DMS153 (cell line): ENCODE measurements around the gene TLN1.

Experiments used
- DNase-seq: peaks from one replicate; lab custom pipeline; 2025; lab: John Stamatoyannopoulos, UW

Gene TLN1

GRCh38 chr9:35750256-35750531, 18.2 kb upstream of the TLN1 start:
- DNase-seq = no peak

- no peak for DNase-seq
Observed at GRCh38 chr9:35749515-35750255, 17.7 kb upstream of the TLN1 start.

DNA sequence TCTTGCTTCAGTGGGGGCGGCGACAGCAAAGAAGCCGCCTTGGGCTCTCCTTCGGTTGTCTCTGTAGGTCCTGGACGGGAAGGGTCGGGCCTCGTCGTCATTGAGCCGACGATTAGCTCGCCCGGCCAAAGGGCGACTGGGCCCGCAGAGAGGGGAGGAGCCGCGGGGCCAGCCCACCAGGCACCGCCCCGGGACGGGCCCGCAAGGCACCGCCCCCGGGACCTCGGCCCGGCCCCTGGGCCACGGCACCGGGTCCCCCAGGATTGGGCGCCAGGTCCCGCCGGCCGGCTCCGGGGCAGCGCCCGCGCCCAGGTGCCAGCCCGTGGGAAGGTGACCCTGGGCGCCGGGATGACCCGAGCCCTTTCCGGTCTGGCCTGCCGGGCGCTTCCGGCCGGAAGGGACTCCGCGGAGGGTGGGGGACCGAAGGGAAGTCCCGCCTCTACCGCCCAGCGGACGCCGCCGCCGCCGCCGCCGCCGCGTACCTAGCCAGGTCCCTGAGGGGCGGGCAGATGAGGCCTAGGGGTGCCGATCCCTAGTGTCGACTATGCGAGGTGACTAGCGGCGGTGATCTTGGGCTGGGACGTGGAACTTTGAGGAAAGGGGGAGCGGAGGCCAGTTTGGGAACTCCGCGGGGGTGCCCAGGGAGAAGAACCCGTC, 17.0 kb upstream of the TLN1 start, which contains the start of the genes GBA2 and RGP1:
GBA2 (minus strand) TSS at position 371 of the 657 bp plus-strand sequence. CDS start 524 bp downstream, outside the sequence.
RGP1 (plus strand) TSS at position 430 of the 657 bp plus-strand sequence. CDS start 469 bp downstream, outside the sequence.
- peak; percentile 25 for DNase-seq

DNA sequence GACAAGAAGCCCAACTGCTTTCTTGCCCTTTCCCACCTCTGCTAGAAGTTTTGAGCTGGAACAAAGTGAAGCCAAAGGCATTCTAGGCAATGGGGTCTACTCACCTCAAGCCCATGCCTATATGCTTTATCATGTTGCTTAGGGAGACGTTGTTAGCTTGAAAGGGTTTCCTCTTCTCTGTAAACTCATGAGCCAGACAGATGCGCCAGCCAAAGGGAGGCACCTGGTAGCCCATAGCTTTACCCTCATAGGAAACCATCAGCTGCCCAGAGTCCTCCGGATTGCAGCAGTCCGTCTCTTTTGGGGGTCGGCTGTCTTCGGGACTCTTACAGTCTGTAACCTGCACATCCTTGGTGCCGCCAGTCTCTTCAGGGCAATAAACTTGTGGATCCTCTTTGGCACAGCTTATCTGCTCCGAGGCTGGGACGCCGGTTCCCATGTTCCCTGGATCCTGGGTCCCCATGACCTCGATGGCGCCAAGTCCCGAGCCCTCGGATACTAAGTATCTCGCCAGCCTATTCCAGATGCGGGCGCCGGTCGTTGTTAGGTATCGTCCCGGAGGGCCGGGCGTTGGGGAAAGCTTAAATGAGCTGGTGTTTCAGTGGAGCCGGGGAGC, 16.4 kb upstream of the TLN1 start:
- no peak for DNase-seq

- no peak for DNase-seq
Observed at GRCh38 chr9:35746583-35746982, 14.6 kb upstream of the TLN1 start.

GRCh38 chr9:35745569-35745968, 13.6 kb upstream of the TLN1 start:
- no peak for DNase-seq

GRCh38 chr9:35743880-35744518, 12.0 kb upstream of the TLN1 start:
- no peak for DNase-seq

DNA sequence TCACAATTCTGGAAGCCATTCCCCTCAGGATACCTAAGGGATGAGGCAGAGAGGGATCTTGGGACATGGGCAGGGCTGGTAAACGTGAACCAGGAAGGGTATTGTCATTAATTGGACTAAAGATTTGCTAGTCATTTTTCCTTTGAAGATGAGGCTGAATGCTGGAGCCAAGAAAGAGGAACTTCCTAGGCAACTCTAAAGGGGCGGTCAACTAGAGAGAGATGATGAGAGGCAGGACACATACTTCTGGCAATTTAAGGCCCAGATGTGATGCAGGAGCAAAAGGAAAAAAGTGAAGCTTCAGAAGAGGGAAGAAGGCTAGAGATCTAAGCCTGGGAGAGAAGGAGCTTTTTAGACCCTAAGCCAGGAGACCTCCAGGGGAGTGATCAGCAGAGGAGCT, 11.5 kb upstream of the TLN1 start:
- DNase-seq = no peak

- no peak for DNase-seq
Observed at GRCh38 chr9:35741740-35742139, 9.7 kb upstream of the TLN1 start.

GRCh38 chr9:35740243-35740642, 8.2 kb upstream of the TLN1 start:
- no peak for DNase-seq

DNA sequence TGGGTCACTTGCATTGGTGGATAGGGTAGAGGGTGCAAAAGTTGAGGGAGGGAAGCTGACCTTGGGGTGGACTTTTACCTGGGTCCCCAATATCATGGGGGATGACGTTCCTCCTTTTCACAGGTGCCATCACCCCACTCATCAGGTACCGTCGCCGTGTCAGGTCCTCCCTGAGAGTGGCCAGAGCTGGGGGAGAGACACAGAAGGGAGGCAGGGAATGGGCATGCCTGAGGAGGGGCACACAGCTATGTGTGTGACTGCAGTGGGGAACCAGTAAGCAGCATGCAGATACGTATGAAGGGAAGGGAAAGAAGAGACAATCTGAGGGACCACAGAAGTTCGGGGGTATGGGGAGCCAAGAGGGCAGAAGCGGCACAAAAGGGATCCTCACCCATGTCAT, 6.9 kb upstream of the TLN1 start:
- no peak for DNase-seq

DNA sequence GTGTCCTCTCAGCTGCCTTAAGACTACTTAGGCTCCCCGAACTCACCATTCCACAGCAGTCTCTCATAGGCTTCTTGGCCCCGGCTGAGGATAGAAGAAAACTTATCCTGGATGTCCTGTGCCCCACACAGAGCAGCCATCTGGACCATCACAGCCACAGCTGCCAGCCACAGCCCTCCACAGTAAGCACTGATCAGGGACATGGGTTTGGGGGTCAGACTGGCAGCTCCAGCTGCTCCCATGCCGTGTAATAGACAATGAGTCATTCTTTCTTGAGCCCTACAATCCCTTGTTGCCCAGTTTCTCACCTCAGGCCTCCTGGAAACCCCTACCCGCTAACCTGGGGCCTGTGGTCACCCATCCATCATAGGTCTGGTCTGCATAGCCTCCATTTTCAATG, 6.2 kb upstream of the TLN1 start:
- no peak for DNase-seq

DNA sequence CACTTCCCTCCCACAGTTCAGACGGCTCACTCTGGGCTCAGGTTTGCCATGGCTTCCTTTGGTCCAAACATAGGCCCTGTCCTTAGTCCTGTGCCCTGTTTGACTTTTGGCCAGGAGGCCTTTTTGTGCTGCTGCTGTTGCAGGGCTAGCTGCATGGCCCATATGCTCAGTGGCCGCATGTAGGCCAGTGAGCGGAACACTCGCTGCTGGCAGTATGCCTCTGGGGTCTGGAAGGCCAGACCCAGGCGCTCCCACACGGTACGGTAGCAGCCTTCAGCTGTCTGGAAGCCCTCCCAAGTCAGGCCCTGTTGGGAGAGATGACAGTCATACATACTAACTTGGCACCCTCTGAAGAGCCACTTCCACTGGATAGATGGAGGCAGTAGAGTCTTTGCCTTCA, 5.1 kb upstream of the TLN1 start:
- DNase-seq = no peak

DNA sequence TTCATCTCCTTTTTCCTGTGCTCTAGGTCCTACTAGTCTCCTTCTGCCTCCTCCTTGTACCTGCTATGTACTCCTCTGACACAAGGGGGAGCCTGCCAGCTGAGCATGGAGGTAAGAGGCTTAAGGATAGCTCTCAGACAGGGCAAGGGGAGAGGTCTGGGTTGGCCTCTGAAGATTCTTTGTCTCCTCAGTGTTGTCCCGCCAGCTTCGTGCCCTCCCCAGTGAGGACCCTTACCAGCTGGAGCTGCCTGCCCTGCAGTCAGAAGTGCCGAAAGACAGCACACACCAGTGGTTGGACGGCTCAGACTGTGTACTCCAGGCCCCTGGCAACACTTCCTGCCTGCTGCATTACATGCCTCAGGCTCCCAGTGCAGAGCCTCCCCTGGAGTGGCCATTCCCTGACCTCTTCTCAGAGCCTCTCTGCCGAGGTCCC, 4.2 kb upstream of the TLN1 start:
- no peak for DNase-seq

DNA sequence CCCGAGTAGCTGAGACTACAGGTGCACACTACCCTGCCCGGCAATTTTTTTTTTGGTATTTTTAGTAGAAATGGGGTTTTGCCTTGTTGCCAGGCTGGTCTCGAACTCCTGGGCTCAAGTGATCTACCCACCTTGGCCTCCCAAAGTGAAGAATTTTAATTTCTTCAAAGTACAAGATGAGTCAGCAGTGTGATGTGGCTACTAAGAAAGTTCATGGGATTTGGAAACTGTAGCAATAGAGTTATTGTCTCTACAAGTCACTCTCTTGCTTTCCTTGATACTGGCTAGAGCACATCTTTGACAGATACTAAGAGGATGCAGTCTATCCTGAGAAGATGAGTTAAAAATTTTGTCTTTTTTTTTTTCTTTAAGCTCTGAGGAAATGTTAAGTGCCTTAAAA, 2.1 kb upstream of the TLN1 start:
- DNase-seq = no peak

DNA sequence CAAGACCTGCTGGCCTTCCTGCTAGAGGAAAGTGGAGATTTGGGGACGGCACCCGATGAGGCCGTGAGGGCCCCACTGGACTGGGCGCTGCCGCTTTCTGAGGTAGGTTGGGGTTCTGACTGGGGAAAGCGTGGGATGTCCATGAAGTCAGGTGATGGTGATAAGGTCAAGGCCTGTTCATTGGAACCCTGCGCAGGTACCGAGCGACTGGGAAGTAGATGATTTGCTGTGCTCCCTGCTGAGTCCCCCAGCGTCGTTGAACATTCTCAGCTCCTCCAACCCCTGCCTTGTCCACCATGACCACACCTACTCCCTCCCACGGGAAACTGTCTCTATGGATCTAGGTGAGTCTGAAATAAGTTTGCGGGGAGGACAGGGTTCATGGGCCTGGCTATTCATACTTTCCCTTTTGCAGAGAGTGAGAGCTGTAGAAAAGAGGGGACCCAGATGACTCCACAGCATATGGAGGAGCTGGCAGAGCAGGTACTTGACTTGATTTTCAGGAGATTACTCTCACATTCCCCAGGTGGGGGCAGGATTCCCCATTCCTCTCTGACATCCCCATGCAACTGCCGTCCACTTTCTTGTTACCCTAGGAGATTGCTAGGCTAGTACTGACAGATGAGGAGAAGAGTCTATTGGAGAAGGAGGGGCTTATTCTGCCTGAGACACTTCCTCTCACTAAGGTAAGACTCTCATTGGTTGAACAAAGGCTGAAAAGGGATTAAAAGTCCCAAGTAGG, 976 bp upstream of the TLN1 start:
- DNase-seq = no peak

GRCh38 chr9:35731415-35732184, 395 bp downstream of the TLN1 start:
- no peak for DNase-seq

DNA sequence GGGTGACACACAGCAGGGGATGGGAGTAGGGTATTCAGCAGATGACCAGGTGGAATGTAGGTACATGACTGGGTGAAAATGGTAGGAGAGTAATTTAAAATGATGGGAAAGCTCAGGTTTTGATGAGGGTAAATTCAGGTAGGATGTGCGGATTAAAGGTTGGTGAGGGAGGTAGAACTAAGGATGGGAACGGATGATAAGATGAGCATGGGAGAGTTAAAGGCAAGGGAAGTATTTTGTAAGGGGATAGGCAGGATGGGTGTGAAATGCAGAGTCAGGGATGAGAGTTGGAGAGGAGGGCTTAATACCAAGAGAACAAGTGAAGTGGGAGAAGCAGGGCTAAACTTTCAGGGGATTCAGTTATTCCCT, 1.5 kb downstream of the TLN1 start:
- DNase-seq = no peak

GRCh38 chr9:35729700-35730485, 2.1 kb downstream of the TLN1 start:
- DNase-seq = peak; percentile 8

GRCh38 chr9:35729101-35729500, 2.9 kb downstream of the TLN1 start:
- no peak for DNase-seq
